Heart left ventricle (tissue), 16 donors: ENCODE results near the gene PPP1R37. TPM values are rescaled to one million over a fixed set of nuclear protein-coding genes. Genes with fewer than 3 reads are reported as not detected.

ENCODE experiments used
- ATAC-seq, 4 donors: fragments of 200-7000 bp; cut with Tn5 transposase; one replicate each; pipeline ENCODE4 v1.9.1; 2020 to 2022; ENCODE audit warnings: moderate library complexity in 4 of 4, mild to moderate bottlenecking in 3 of 4, moderate number of reproducible peaks in 1 of 4
- DNase-seq, 5 donors: peaks; one replicate each; pipeline ENCODE4 v3.0.0-alpha.2; 2020
- H3K27ac ChIP-seq, 12 donors: fragments of 200-600 bp; sonication (generic) in 4 of 12; one replicate each; pipeline versions ENCODE4 v1.5.0 to v1.8.0; 2016 to 2022; ENCODE audit warnings: mild to moderate bottlenecking in 2 of 12
- H3K27me3 ChIP-seq, 9 donors: fragments of 200-600 bp; sonication (generic) in 2 of 9; one replicate each; pipeline versions ENCODE4 v1.5.1 to v1.8.0; 2016 to 2022; ENCODE audit warnings: mild to moderate bottlenecking in 3 of 9
- H3K36me3 ChIP-seq, 9 donors: fragments of 200-600 bp; sonication (generic) in 2 of 9; one replicate each; pipeline versions ENCODE4 v1.5.0 to v1.8.0; 2018 to 2022; ENCODE audit warnings: mild to moderate bottlenecking in 2 of 9
- H3K4me1 ChIP-seq, 12 donors: fragments of 200-600 bp; sonication (generic) in 4 of 12; one replicate each; pipeline versions ENCODE4 v1.5.0 to v1.8.0; 2016 to 2022; ENCODE audit warnings: mild to moderate bottlenecking in 3 of 12
- H3K4me3 ChIP-seq, 12 donors: fragments of 200-600 bp; sonication (generic) in 4 of 12; one replicate each; pipeline versions ENCODE4 v1.5.0 to v1.8.0; 2017 to 2022; ENCODE audit warnings: mild to moderate bottlenecking in 9 of 12, moderate library complexity in 4 of 12
- H3K9me3 ChIP-seq, 12 donors: fragments of 200-600 bp; sonication (generic) in 4 of 12; one replicate each; pipeline versions ENCODE4 v1.5.0 to v1.8.0; 2016 to 2022; ENCODE audit warnings: mild to moderate bottlenecking in 1 of 12
- POLR2A ChIP-seq, 2 donors: fragments of 450-650 bp; IDR thresholded peaks; one replicate each; pipeline ENCODE4 v1.6.1; 2017; ENCODE audit warnings: antibody characterized with exemption in 2 of 2, mild to moderate bottlenecking in 2 of 2, moderate library complexity in 2 of 2
- WGBS, 4 donors: extraction: QIAGEN DNeasy Blood & Tissue Kit in 2 of 4; methylation state at CpG; one replicate each; pipeline versions ENCODE4 v1.1.5 to v1.1.7; 2013 to 2018; 5-methylcytosine and 5-hydroxymethylcytosine counted together
- intact Hi-C, 10 donors: fragments of 100-400 bp; cut with DNase I; formaldehyde crosslinking; loops; one replicate each; pipeline versions ENCODE4 v1.11.1 to v1.14.2; 2022
- polyA plus RNA-seq, 2 donors: library from polyadenylated mRNA; stranded (reverse); fragments of 200-250 nt; gene quantifications; one replicate each; pipeline ENCODE4 v1.2.3, GENCODE V29; 2013
- total RNA-seq, 9 donors: library from RNA; depleted of rRNA in 2 of 9; stranded (reverse); fragments of >200 nt in 2 of 9; fragmentation: NEBNext Ultra II Directional in 3 of 9; extraction: Animal tissue kit (Norgen Biotek cat#: 25700) in 3 of 9; gene quantifications; one replicate each; pipeline versions ENCODE4 v1.1.0 to v1.2.4, GENCODE V29; 2016 to 2023
- TF ChIP-seq, protein P1 (sequence below), 12 donors: fragments of 200-600 bp; sonication (generic) in 4 of 12; IDR thresholded peaks; one replicate each; pipeline versions ENCODE4 v1.5.0 to v1.8.0; 2018 to 2022; ENCODE audit warnings: antibody characterized with exemption in 12 of 12, mild to moderate bottlenecking in 5 of 12
- donor health status: ischemic (EF 13 %, LVEDD 7.1; RV severe dilation, severe dysfunction).
- donor health status: healthy with polysubstance abuse.
- donor health status: DM: no; HTN: yes; CAD: no.
- donor health status: DM: no; HTN: no; CAD: no.
- donor health status: ischemic (EF 25% LVEDD 6.9; RV normal size, moderate dysfunction).
- donor health status: ischemic (EF 25% LVEDD 5.7; RV mildly dilated, moderate dysfunction).
- donor health status: healthy.
- donor health status: DM: yes; HTN: yes; CAD: no.
- donor health status: ischemic (EF 35%, LVEDD 5.7; RV mildly dilated, moderate dysfunction).
- donor health status: nonischemic (EF 11% LVEDD 7.7; RV severe dilation, severe dysfunction).
- donor health status: DM: yes; HTN: yes; CAD: no.
- donor health status: PGD.
- donor health status: ischemic (EF 29% LVEDD 5.4; RV normal size, mild dysfunction).
- donor health status: nonischemic (EF 23%, LVEDD 6.1; RV moderate dilation, normal function).

PPP1R37 gene
- total and polyA plus RNA-seq, 11 donors: 16.0 to 33.7 (median 18.9) TPM

GRCh38 chr19:45047188-45047797 is 45.7 kb upstream of the PPP1R37 start:
- intact Hi-C loops: loop anchor here in 1 of 10 donors (10.0 kb wide), 1 partner anchor 142 kb away; the partner anchor contains the start of gene APOE
- Histone ChIP-seq H3K36me3 (peaks cover 0 to 59% (median 38%) of the 10 kb centered on the region in 9 donors), H3K27me3 (no peaks in the 10 kb centered on the region), H3K27ac (peak overlapping the region in 1 of 12 donors; percentile 66), H3K4me3 (peak overlapping the region in 1 of 12 donors; percentile 40), H3K4me1 (peaks cover 0 to 57% (median 38%) of the 10 kb centered on the region in 12 donors), H3K9me3 (no peaks in the 10 kb centered on the region)
- TF ChIP-seq, protein P1, sequence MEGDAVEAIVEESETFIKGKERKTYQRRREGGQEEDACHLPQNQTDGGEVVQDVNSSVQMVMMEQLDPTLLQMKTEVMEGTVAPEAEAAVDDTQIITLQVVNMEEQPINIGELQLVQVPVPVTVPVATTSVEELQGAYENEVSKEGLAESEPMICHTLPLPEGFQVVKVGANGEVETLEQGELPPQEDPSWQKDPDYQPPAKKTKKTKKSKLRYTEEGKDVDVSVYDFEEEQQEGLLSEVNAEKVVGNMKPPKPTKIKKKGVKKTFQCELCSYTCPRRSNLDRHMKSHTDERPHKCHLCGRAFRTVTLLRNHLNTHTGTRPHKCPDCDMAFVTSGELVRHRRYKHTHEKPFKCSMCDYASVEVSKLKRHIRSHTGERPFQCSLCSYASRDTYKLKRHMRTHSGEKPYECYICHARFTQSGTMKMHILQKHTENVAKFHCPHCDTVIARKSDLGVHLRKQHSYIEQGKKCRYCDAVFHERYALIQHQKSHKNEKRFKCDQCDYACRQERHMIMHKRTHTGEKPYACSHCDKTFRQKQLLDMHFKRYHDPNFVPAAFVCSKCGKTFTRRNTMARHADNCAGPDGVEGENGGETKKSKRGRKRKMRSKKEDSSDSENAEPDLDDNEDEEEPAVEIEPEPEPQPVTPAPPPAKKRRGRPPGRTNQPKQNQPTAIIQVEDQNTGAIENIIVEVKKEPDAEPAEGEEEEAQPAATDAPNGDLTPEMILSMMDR (IDR thresholded peaks at IDR 0.05): no peak
- TF ChIP-seq POLR2A (IDR thresholded peaks at IDR 0.05): no peak
- WGBS, 4 donors: 68 to 74% (median 73%) methylated on average over 7 of the region's 7 CpGs
- DNase-seq: no peak
- ATAC-seq: no peak

DNA sequence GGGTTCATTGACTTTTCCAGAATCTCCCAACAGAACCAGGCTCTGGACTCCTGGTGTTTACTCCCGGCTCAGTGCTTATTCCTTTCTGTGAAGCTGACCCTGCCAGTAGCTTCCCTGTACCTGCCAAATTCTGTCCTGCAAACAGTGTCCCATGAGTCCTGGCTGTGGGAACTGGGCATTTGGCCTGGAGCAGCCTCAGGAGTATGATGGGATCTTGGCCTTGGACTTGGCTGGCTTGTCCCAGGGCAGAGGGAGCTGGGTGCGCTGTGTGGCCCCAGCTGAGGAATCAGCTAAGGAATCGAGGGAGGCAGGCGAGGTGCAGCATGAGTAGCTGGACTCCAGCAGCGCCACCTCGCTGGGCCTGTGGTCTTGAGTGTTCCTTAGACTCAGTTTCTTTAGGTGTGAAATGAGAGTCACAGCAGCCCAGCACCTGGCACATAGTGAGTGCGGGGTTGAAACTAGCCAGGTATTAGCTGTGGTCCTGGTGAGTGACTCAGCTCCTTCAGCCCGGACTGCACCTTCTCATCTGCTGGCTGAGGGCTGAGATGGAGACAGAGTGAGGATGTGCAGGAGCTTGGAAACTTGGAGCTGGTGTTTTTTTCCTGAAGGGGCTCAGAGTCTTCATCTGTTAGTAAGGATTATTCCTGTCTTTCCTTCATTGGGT is 43.8 kb upstream of the PPP1R37 start:
- DNase-seq: peak in 2 of 5 donors; percentile 54 to 60
- peak overlapping the region in 5 of 12 donors; percentile 2 to 36 (median 20) for H3K27ac ChIP-seq

GRCh38 chr19:45050036-45050435 is 42.9 kb upstream of the PPP1R37 start:
- peaks cover 0 to 61% (median 42%) of the 10 kb centered on the region in 9 donors for H3K36me3 ChIP-seq
- H3K4me3 ChIP-seq: no peak overlapping the region
- H3K9me3 ChIP-seq: no peaks in the 10 kb centered on the region
- intact Hi-C loops: loop anchor here in 4 of 10 donors (10.0 kb wide), 2 partner anchors 145 to 155 kb away; partner anchors contain the start of genes APOE (in 3 of the 4) and TOMM40 (in 1 of the 4)
- no peak for ATAC-seq
- 72 to 80% (median 76%) methylated on average over 6 of the region's 6 CpGs for WGBS, 4 donors
- no peaks in the 10 kb centered on the region for H3K27me3 ChIP-seq
- peak overlapping the region in 1 of 12 donors; percentile 20 for H3K27ac ChIP-seq
- DNase-seq: no peak
- TF ChIP-seq, protein P1 (IDR thresholded peaks at IDR 0.05): no peak
- no peak for TF ChIP-seq POLR2A (IDR thresholded peaks at IDR 0.05)
- peaks cover 0 to 58% (median 36%) of the 10 kb centered on the region in 12 donors for H3K4me1 ChIP-seq

More for the DNA sequence above, 43.8 kb upstream of the PPP1R37 start:
- intact Hi-C loops: loop anchor here in 1 of 10 donors (10.0 kb wide), 1 partner anchor 144 kb away; the partner anchor contains the start of gene APOE
- peaks cover 0 to 60% (median 36%) of the 10 kb centered on the region in 12 donors for H3K4me1 ChIP-seq
- 64 to 80% (median 71%) methylated on average over 2 to 8 of the region's 8 CpGs for WGBS, 4 donors
- ATAC-seq: peak; percentile 76 to 81 (median 80)
- no peaks in the 10 kb centered on the region for H3K27me3 ChIP-seq
- no peak overlapping the region for H3K4me3 ChIP-seq
- H3K9me3 ChIP-seq: no peaks in the 10 kb centered on the region
- H3K36me3 ChIP-seq: peaks cover 0 to 61% (median 42%) of the 10 kb centered on the region in 9 donors
- TF ChIP-seq, protein P1 (IDR thresholded peaks at IDR 0.05): no peak
- no peak for TF ChIP-seq POLR2A (IDR thresholded peaks at IDR 0.05)
